Measurements from ENCODE around the gene SP5. TPM values are rescaled to one million over a fixed set of nuclear protein-coding genes. Genes with fewer than 3 reads are reported as not detected.

SP5 gene
- total and polyA plus RNA-seq, 2 donors (not counting 1 experiment from before 2014, with no cell fraction given) = not detected

- Histone ChIP-seq H3K9ac (ENCODE audit: low read length) (no peak overlapping the region), H3K36me3 (replicated peaks in 1 of 2; ENCODE audit: control extremely low read depth in 1 of 2, control insufficient read depth in 1 of 2, extremely low read depth in 1 of 2, insufficient read depth in 2 of 2, low read length in 1 of 2) (no peaks in the 10 kb centered on the region), H2AFZ (ENCODE audit: insufficient read depth, low read depth, low read length, poor library complexity, severe bottlenecking) (no peak overlapping the region), H3K4me2 (replicated peaks; ENCODE audit: low read depth, low read length, poor library complexity, severe bottlenecking) (no peak overlapping the region), H3K9me3 (ENCODE audit: control extremely low read depth in 1 of 3, control insufficient read depth in 2 of 3, insufficient read depth in 1 of 3, low read length in 2 of 3) (no peaks in the 10 kb centered on the region), H3K79me2 (ENCODE audit: control insufficient read depth, insufficient read depth, low read length) (no peaks in the 10 kb centered on the region), H4K20me1 (ENCODE audit: control insufficient read depth, insufficient read depth, low read length, poor library complexity, severe bottlenecking) (no peaks in the 10 kb centered on the region), H3K4me3 (ENCODE audit: control extremely low read depth in 1 of 5, extremely low read depth in 1 of 5, insufficient read depth in 1 of 5, low read depth in 2 of 5, low read length in 4 of 5) (no peak overlapping the region), H3K27me3 (replicated peaks in 1 of 4; ENCODE audit: control extremely low read depth in 1 of 4, control insufficient read depth in 3 of 4, insufficient read depth in 4 of 4, low read length in 3 of 4) (no peaks in the 10 kb centered on the region), H3K27ac (ENCODE audit: low read length in 2 of 2) (no peak overlapping the region), H3K4me1 (ENCODE audit: control insufficient read depth in 2 of 2, insufficient read depth in 2 of 2, low read length in 2 of 2) (no peaks in the 10 kb centered on the region)
- intact Hi-C loops (cut with micrococcal nuclease) = no loop called here
- no peak for DNase-seq
- H3K27me3 Mint-ChIP-seq = peaks cover 22% of the 10 kb centered on the region
- TF ChIP-seq EZH2 (IDR thresholded peaks at IDR 0.05; ENCODE audit: borderline replicate concordance, insufficient read depth, low read depth, low read length, poor library complexity, severe bottlenecking) = no peak
- TF ChIP-seq, protein P1, sequence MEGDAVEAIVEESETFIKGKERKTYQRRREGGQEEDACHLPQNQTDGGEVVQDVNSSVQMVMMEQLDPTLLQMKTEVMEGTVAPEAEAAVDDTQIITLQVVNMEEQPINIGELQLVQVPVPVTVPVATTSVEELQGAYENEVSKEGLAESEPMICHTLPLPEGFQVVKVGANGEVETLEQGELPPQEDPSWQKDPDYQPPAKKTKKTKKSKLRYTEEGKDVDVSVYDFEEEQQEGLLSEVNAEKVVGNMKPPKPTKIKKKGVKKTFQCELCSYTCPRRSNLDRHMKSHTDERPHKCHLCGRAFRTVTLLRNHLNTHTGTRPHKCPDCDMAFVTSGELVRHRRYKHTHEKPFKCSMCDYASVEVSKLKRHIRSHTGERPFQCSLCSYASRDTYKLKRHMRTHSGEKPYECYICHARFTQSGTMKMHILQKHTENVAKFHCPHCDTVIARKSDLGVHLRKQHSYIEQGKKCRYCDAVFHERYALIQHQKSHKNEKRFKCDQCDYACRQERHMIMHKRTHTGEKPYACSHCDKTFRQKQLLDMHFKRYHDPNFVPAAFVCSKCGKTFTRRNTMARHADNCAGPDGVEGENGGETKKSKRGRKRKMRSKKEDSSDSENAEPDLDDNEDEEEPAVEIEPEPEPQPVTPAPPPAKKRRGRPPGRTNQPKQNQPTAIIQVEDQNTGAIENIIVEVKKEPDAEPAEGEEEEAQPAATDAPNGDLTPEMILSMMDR (IDR thresholded peaks at IDR 0.05) = no peak
- POLR2A ChIA-PET = no interaction called here
- ATAC-seq (ENCODE audit: low read depth) = no peak
- CTCF ChIA-PET = no interaction called here
- no peak overlapping the region for H3K4me3 Mint-ChIP-seq
- no peaks in the 10 kb centered on the region for H3K4me1 Mint-ChIP-seq
- no peak overlapping the region for H3K27ac Mint-ChIP-seq
- H3K9me3 Mint-ChIP-seq (ENCODE audit: insufficient read depth) = no peaks in the 10 kb centered on the region
These were observed 46.4 kb downstream of the SP5 start for GRCh38 chr2:170761572-170761971.

GRCh38 chr2:170762760-170763159, 47.6 kb downstream of the SP5 start:
- Histone ChIP-seq H3K4me1 (ENCODE audit: control insufficient read depth in 2 of 2, insufficient read depth in 2 of 2, low read length in 2 of 2) (no peaks in the 10 kb centered on the region), H2AFZ (ENCODE audit: insufficient read depth, low read depth, low read length, poor library complexity, severe bottlenecking) (no peak overlapping the region), H3K27ac (ENCODE audit: low read length in 2 of 2) (no peak overlapping the region), H3K79me2 (ENCODE audit: control insufficient read depth, insufficient read depth, low read length) (no peaks in the 10 kb centered on the region), H3K27me3 (replicated peaks in 1 of 4; ENCODE audit: control extremely low read depth in 1 of 4, control insufficient read depth in 3 of 4, insufficient read depth in 4 of 4, low read length in 3 of 4) (peaks cover 0 to under 1% (median 0%) of the 10 kb centered on the region in 4 experiments), H3K9me3 (ENCODE audit: control extremely low read depth in 1 of 3, control insufficient read depth in 2 of 3, insufficient read depth in 1 of 3, low read length in 2 of 3) (no peaks in the 10 kb centered on the region), H3K36me3 (replicated peaks in 1 of 2; ENCODE audit: control extremely low read depth in 1 of 2, control insufficient read depth in 1 of 2, extremely low read depth in 1 of 2, insufficient read depth in 2 of 2, low read length in 1 of 2) (no peaks in the 10 kb centered on the region), H3K4me3 (ENCODE audit: control extremely low read depth in 1 of 5, extremely low read depth in 1 of 5, insufficient read depth in 1 of 5, low read depth in 2 of 5, low read length in 4 of 5) (no peak overlapping the region), H3K4me2 (replicated peaks; ENCODE audit: low read depth, low read length, poor library complexity, severe bottlenecking) (no peak overlapping the region), H3K9ac (ENCODE audit: low read length) (no peak overlapping the region), H4K20me1 (ENCODE audit: control insufficient read depth, insufficient read depth, low read length, poor library complexity, severe bottlenecking) (no peaks in the 10 kb centered on the region)
- 83% methylated on average over 7 of the region's 7 CpGs for WGBS (ENCODE audit: insufficient coverage)
- TF ChIP-seq, protein P1 (IDR thresholded peaks at IDR 0.05) = no peak
- no peak overlapping the region for H3K27ac Mint-ChIP-seq
- no peaks in the 10 kb centered on the region for H3K9me3 Mint-ChIP-seq (ENCODE audit: insufficient read depth)
- ATAC-seq (ENCODE audit: low read depth) = no peak
- H3K27me3 Mint-ChIP-seq = peaks cover 23% of the 10 kb centered on the region
- ChIA-PET CTCF (no interaction called here), POLR2A (interaction anchor here (0.6 kb wide), 1 partner anchor 109 kb away, joined by 3 read pairs; no protein-coding TSS in a partner anchor)
- no peaks in the 10 kb centered on the region for H3K4me1 Mint-ChIP-seq
- H3K4me3 Mint-ChIP-seq = no peak overlapping the region
- DNase-seq = no peak
- intact Hi-C loops (cut with micrococcal nuclease) = no loop called here

Data from B cell (primary cell).